HG02759 (cell line): ENCODE results near the gene SYNGR1.
"Not testable (repeated sequence)": the region's sequence is repeated elsewhere in the genome, so short reads cannot be mapped to it uniquely, and the experiment has no call there.

Experiments used
- ATAC-seq: cut with Tn5 transposase; IDR thresholded peaks from one replicate; pipeline ENCODE4 v1.9.1; 2021; ENCODE audit warnings: mild to moderate bottlenecking, moderate library complexity; ENCODE audit not compliant: unreplicated experiment

SYNGR1 gene

DNA sequence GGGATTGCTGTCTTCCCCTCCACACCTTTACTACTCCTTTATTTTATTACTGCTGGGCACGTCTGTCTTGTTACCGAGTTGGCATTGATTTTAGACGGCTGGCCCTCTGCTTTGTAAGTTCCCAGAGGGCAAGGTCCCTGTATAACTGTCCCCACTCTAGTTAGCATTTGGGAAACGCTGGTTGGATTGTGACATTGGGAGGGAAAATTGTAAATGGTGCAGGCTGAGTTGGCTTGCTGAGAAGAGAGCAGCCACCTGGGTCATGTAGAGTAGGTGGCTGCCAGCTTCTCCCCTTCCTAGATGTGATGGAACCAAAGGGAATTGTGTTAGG, 51.5 kb downstream of the SYNGR1 start:
- no peak for ATAC-seq

DNA sequence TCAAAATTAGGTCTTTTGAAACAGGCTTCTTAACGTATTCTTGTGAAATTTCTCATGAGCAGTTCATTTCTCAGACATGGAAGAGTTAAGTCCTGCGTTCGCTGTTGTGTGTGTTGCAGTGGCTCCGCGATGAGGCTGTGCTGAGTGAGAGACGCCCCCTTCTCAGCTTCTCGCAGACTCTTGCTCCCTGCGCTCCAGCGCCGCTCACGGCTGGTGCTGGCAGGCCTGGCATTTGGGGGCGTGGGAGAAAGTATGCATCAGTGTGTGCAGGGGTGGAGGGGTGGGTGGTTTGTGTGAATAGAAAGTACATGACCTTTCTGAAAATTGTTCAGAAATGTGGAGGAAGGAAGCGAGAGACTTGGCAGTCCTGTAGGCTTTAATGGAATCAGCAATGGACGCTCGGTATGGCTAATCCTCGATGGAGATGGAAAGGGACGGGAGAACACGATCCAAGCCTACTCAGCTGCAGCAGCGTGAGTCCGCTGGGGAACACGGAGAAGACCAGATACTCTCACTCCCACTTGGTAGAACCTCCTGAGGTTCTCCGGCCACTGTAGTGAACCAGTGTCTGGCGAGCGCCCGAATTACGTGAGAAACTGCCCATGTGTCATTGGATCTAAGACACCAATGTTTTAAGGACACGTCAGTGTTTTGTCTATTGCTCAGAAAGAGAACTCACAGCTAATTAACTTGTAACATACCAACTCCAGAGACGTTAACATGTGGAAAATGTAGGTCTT, 55.7 kb downstream of the SYNGR1 start:
- ATAC-seq = no peak

DNA sequence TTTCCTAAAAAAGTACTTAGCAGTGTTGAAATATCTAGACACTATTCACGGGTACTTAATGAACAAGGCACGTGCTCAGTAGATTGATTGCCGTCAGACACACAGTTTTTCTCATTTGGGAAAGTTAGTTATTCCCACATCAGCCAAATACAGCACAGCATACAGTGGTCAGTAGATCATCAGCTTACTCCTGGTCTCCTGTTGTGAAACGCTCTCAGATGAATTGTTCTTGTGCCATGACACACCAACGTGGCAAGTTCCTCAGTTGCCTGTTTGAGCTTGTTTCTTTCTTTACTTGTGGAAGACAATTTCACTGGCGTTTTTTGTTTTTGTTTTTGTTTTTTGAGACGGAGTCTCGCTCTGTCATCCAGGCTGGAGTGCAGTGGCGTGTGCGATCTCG, 58.4 kb downstream of the SYNGR1 start:
- ATAC-seq = no peak

DNA sequence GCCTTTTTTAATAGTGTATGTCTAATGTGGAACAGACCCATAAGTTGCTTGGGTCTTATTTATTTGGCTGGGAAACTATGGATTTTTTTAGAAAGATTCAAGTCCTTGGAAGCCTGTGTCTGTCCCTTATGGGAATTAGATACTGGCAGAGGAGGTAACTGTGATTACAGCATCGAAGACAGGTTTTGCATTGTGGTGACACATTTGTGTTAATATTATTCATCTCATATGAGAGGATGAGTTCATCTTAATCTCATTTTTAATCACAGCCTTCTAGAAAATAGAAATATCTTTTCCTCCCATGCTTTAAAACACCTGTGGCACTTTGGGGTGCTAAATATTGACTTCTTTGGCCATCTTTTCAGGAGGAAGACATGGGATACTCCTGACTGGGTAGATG, 59.0 kb downstream of the SYNGR1 start:
- ATAC-seq = no peak

DNA sequence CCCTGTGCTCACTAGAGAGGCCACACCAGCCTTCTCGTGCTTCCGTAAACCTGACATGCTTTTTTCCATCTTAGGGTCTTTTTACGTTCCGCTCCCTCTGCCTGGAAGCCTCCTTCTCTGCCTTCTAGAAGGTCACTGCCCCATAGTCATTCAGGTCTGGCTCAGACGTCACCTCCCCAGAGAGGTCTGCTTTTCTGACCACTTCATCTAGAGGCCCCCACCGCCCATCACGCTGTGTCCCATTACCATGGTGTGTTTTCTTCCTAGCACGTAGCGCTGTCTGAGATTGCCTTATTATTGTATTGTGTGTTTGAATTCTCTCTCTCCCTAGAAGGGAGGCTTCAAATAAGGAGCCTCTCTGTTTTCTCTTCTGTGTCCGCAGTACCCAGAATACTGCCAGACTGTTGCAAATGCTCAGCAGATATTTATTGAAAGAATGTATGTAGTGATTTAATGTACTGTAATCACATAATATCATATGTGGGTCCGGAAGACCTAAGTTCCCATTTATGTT, 59.8 kb downstream of the SYNGR1 start:
- ATAC-seq = no peak

DNA sequence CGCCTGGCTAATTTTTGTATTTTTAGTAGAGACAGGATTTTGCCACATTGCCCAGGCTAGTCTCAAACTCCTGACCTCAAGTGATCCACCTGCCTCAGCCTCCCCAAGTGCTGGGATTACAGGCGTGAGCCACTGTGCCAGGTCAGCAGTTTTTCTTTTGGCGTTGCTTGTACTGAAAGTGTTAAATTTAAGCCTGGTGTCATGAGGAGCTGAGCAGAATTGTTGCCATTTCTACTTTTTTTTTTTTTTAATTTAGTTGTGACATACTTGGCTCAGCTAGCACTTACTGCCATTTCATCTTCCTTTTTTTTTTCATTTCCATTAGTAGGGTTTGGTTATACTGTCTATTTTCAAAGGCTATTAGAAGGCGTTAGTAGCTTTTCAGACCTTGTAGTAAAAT, 60.5 kb downstream of the SYNGR1 start:
- ATAC-seq = no peak

- ATAC-seq = not testable (repeated sequence)
These were observed 62.1 kb downstream of the SYNGR1 start for GRCh38 chr22:39411828-39412365.

- not testable (repeated sequence) for ATAC-seq
These were observed 63.4 kb downstream of the SYNGR1 start for GRCh38 chr22:39413204-39413603.

DNA sequence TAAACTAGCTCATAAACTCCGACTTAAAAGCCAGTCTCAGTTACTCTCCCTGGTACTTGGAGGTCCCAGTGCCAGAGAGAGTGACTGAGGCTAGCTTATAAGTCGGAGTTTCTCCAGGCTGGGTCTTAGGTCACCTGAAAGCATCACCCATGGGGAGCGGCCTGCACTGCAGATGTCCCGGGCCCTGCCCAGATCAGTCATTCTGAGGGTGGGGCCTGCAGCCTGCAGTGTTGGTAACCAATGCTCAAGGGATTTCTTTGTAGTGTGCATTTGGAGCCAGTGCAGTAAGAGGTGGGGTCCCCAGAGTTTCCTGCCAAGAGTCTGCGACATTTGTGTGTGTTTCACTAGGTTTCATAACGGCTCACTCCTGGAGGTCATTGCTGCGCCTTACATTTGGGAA, 64.6 kb downstream of the SYNGR1 start:
- ATAC-seq = no peak

DNA sequence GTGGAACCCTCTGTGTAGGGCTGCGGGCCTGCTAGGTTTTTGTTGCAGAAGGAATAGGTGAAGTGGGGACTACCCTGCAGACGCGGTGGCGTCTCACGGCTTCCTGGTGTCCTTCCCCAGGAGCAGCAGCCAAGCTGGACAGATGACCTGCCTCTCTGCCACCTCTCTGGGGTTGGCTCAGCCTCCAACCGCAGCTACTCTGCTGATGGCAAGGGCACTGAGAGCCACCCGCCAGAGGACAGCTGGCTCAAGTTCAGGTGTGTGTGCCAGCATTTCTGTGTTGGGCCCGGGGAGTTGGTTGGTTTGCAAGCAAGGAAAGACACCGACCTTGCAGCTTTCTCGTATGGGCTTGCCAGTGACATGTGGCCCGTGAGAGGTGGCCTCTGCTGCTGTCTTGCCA, 65.1 kb downstream of the SYNGR1 start:
- no peak for ATAC-seq

DNA sequence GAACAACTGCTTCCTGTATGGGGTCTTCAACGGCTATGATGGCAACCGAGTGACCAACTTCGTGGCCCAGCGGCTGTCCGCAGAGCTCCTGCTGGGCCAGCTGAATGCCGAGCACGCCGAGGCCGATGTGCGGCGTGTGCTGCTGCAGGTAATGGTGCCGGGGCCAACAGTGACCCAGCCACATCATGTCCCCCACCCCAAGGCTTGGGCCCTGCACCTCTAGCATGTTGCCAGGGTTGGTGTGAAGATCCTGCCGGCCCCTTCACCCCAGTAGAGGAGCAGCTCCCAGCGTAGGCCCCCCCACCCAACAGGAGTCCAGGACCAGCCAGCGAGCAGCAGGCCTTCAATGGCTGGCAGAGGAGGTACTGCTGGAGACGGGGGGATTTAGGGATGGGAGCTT, 65.7 kb downstream of the SYNGR1 start:
- no peak for ATAC-seq

DNA sequence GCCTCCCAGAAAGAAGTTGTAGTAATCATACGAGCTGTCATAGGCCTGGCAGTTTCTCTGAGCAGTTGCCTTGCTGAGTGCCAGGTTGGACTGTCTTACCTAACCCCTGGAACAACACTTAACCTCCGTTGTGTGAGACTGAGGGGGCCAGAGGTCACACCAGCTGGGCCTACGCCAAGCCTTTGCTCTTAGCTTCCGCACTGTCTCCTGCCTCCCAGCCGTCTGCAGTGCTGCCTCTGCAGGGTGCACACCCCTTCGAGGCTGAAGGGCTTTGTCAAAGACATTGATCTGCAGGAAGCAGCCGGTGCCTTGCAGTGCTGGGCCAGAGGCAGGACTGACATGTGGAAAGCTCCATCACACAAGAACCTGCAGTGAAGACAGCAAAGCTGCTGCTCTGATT, 66.5 kb downstream of the SYNGR1 start:
- no peak for ATAC-seq

DNA sequence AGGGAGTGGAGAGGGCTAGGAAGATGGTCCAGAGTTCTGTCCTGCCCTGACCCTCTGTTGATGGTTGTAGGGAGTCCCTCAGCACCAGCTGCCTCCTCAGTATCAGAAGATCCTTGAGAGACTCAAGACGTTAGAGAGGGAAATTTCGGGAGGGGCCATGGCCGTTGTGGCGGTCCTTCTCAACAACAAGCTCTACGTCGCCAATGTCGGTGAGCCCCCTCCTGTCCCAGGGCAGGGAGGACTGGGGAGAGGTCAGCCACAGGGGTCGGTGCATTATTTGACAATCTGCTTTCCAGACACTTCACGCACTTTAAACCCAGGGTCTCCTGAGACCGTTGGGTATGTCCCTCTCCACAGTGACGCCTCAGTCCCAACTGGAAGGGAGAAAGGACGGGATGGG, 67.8 kb downstream of the SYNGR1 start:
- no peak for ATAC-seq

- ATAC-seq = no peak
These were observed 68.9 kb downstream of the SYNGR1 start for GRCh38 chr22:39418696-39419095.

DNA sequence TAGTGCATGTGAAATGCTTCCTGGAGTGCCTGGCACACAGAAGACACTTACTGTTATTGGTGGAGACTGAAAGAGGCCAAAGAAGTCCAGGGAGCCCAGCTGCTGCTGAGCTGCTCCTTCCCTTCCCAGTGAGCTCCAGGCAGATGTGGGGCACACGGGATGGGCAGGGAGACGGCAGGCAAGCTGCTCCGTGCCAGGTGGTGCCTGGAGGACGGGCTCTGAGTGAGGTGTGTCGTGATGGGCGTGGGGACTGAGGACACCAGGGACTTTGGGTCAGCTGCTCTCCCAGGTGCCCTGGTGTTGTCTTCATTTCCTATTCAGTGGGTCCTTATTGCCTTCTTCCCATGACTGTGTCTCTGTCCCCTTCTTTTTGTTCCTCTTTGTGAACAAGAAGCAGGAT, 69.3 kb downstream of the SYNGR1 start:
- ATAC-seq = no peak

GRCh38 chr22:39419911-39420310, 70.1 kb downstream of the SYNGR1 start:
- ATAC-seq = no peak

- no peak for ATAC-seq
These were observed 71.9 kb downstream of the SYNGR1 start for GRCh38 chr22:39421691-39422090.

GRCh38 chr22:39422101-39422500, 72.3 kb downstream of the SYNGR1 start:
- ATAC-seq = no peak

GRCh38 chr22:39422721-39423120, 72.9 kb downstream of the SYNGR1 start:
- no peak for ATAC-seq

- ATAC-seq = no peak
These were observed 74.2 kb downstream of the SYNGR1 start for GRCh38 chr22:39423976-39424375.

- no peak for ATAC-seq
These were observed 76.7 kb downstream of the SYNGR1 start for GRCh38 chr22:39426380-39427043.
